ENCODE results near the gene SCO2. TPM values are rescaled to one million over a fixed set of nuclear protein-coding genes. Genes with fewer than 3 reads are reported as not detected.

Gene SCO2
- total and polyA plus RNA-seq, 2 of the 4 experiments (the other 2 are of a cell fraction) = 1.3 to 1.9 TPM

- Histone ChIP-seq H3K4me3 (ENCODE audit: insufficient read depth, low read depth, low read length) (no peak overlapping the region), H3K4me2 (ENCODE audit: low read depth, low read length) (no peak overlapping the region), H3K27ac (ENCODE audit: insufficient read depth, low read length) (no peak overlapping the region), H3K27me3 (ENCODE audit: control insufficient read depth, insufficient read depth, low read length) (peaks cover 4% of the 10 kb centered on the region; the same call in 1 of the 2 replicates), H3K23ac (ENCODE audit: low read depth, low read length) (no peak overlapping the region), H3K14ac (replicated peaks; ENCODE audit: low read depth, low read length) (no peak overlapping the region), H4K8ac (ENCODE audit: low read depth in 2 of 2, low read length in 2 of 2) (no peak overlapping the region), H2BK15ac (ENCODE audit: low read depth, low read length) (no peak overlapping the region), H3K9me1 (ENCODE audit: insufficient read depth, low read length) (no peaks in the 10 kb centered on the region), H2BK5ac (ENCODE audit: low read depth, low read length, poor library complexity, severe bottlenecking) (no peak overlapping the region), H3K36me3 (ENCODE audit: control insufficient read depth, insufficient read depth, low read length) (peaks cover 22% of the 10 kb centered on the region; the same call in 1 of the 2 replicates), H2BK20ac (ENCODE audit: low read depth, low read length) (no peak overlapping the region), H3K9me3 (ENCODE audit: control insufficient read depth, insufficient read depth, low read length) (no peaks in the 10 kb centered on the region), H2AK9ac (replicated peaks; ENCODE audit: low read depth, low read length, poor library complexity) (peak overlapping the region; percentile 28), H3K4ac (ENCODE audit: low read depth, low read length) (no peak overlapping the region), H3K18ac (ENCODE audit: low read depth, low read length) (no peak overlapping the region), H2AK5ac (ENCODE audit: low read depth, low read length) (no peak overlapping the region), H3K56ac (ENCODE audit: extremely low read depth, insufficient read depth, low read length) (no peak overlapping the region), H4K20me1 (ENCODE audit: insufficient read depth, low read length) (no peaks in the 10 kb centered on the region), H3K4me1 (ENCODE audit: control insufficient read depth, insufficient read depth, low read length) (no peaks in the 10 kb centered on the region), H2BK120ac (ENCODE audit: low read depth, low read length) (no peak overlapping the region), H3K79me1 (ENCODE audit: low read depth in 1 of 2, low read length in 2 of 2) (peaks cover 0 to 10% of the 10 kb centered on the region in 2 experiments; a peak in 2 of 4 replicates), H2AFZ (replicated peaks; ENCODE audit: low read length, poor library complexity) (no peak overlapping the region), H3K9ac (ENCODE audit: low read depth, low read length) (no peak overlapping the region), H4K5ac (ENCODE audit: low read depth, low read length) (no peak overlapping the region), H4K91ac (ENCODE audit: insufficient read depth, low read depth, low read length) (no peak overlapping the region)
- 97% methylated on average over 11 of the region's 12 CpGs; no CpG with 5 or more reads in 1 of the 2 experiments for WGBS, 2 experiments (ENCODE audit: extremely low coverage in 2 of 2, insufficient read length in 1 of 2)
- TF ChIP-seq, protein P1, sequence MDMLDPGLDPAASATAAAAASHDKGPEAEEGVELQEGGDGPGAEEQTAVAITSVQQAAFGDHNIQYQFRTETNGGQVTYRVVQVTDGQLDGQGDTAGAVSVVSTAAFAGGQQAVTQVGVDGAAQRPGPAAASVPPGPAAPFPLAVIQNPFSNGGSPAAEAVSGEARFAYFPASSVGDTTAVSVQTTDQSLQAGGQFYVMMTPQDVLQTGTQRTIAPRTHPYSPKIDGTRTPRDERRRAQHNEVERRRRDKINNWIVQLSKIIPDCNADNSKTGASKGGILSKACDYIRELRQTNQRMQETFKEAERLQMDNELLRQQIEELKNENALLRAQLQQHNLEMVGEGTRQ (IDR thresholded peaks at IDR 0.05; ENCODE audit: low read depth, low read length) = no peak
- TF ChIP-seq MXI1 (IDR thresholded peaks at IDR 0.05; ENCODE audit: borderline replicate concordance, low read depth, low read length) (no peak), RFX5 (IDR thresholded peaks at IDR 0.05; ENCODE audit: low read depth, low read length) (no peak), ELK1 (IDR thresholded peaks at IDR 0.05; ENCODE audit: borderline replicate concordance, low read depth, low read length) (no peak), POLR2A (IDR thresholded peaks at IDR 0.05; ENCODE audit: low read depth, low read length) (no peak), CHD1 (IDR thresholded peaks at IDR 0.05; ENCODE audit: low read depth, low read length) (no peak), RAD21 (IDR thresholded peaks at IDR 0.05; ENCODE audit: low read length) (no peak), MAZ (IDR thresholded peaks at IDR 0.05; ENCODE audit: borderline replicate concordance, low read depth, low read length) (no peak), FOS (IDR thresholded peaks at IDR 0.05; ENCODE audit: low read depth, low read length) (no peak), RCOR1 (IDR thresholded peaks at IDR 0.05; ENCODE audit: insufficient replicate concordance, low read length) (no peak), CEBPB (IDR thresholded peaks at IDR 0.05; ENCODE audit: low read depth, low read length) (no peak), BHLHE40 (IDR thresholded peaks at IDR 0.05; ENCODE audit: low read depth, low read length) (no peak), NFE2L2 (IDR thresholded peaks at IDR 0.05; ENCODE audit: low read depth, low read length) (no peak), MAFK (IDR thresholded peaks at IDR 0.05; ENCODE audit: low read depth, low read length) (no peak), SMC3 (IDR thresholded peaks at IDR 0.05; ENCODE audit: low read depth, low read length) (no peak)
- TF ChIP-seq, protein P2, sequence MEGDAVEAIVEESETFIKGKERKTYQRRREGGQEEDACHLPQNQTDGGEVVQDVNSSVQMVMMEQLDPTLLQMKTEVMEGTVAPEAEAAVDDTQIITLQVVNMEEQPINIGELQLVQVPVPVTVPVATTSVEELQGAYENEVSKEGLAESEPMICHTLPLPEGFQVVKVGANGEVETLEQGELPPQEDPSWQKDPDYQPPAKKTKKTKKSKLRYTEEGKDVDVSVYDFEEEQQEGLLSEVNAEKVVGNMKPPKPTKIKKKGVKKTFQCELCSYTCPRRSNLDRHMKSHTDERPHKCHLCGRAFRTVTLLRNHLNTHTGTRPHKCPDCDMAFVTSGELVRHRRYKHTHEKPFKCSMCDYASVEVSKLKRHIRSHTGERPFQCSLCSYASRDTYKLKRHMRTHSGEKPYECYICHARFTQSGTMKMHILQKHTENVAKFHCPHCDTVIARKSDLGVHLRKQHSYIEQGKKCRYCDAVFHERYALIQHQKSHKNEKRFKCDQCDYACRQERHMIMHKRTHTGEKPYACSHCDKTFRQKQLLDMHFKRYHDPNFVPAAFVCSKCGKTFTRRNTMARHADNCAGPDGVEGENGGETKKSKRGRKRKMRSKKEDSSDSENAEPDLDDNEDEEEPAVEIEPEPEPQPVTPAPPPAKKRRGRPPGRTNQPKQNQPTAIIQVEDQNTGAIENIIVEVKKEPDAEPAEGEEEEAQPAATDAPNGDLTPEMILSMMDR (conservative IDR thresholded peaks at IDR 0.05; ENCODE audit: low read depth, low read length) = no peak
- ATAC-seq (ENCODE audit: low read depth) (no peak), DNase-seq (no peak)
- no TSS peak for BruUV-seq (replicated peaks)
- CTCF ChIA-PET = no interaction called here
- in situ Hi-C loops (cut with MboI; ENCODE audit: low sequenced_read_pairs) (no loop called here), dilution Hi-C loops (cut with HindIII; ENCODE audit: low sequenced_read_pairs, unreplicated experiment) (no loop called here), intact Hi-C loops (cut with micrococcal nuclease) (no loop called here)
- POLR2A ChIA-PET (ENCODE audit: unreplicated experiment) = no interaction called here
Measured at GRCh38 chr22:50500452-50500851, 24.9 kb downstream of the SCO2 start.
